GM21825 (cell line): ENCODE data around the gene TIMM50.

ENCODE experiments used
- ATAC-seq: cut with Tn5 transposase; IDR thresholded peaks from one replicate; pipeline ENCODE4 v1.9.1; 2021; ENCODE audit warnings: mild to moderate bottlenecking, moderate library complexity; ENCODE audit not compliant: unreplicated experiment

The TIMM50 gene

GRCh38 chr19:39498798-39499642, 18.4 kb downstream of the TIMM50 start, which contains the start of gene DLL3:
Gene DLL3, plus strand, starts transcription at chr19:39498947. Its CDS starts 28 bp downstream, at chr19:39498975.
- ATAC-seq = no peak

DNA sequence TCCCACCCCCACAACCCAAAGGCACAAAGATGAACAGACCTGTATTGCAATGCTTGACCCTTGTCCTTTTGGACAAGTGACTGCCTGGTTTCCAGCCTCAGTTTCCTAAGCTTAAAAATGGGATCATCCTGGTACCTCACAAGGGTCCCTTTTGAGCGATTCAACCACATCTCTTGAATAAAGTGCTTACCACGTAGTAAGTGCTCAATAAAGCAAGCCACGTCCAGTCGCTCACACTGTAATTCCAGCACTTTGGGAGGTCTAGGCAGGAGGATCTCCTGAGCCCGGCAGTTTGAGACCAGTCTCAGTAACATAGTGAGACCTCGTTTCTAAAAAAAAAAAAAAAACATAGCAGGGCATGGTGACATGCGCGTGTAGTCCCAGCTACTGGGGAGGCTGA, 19.3 kb downstream of the TIMM50 start:
- no peak for ATAC-seq

DNA sequence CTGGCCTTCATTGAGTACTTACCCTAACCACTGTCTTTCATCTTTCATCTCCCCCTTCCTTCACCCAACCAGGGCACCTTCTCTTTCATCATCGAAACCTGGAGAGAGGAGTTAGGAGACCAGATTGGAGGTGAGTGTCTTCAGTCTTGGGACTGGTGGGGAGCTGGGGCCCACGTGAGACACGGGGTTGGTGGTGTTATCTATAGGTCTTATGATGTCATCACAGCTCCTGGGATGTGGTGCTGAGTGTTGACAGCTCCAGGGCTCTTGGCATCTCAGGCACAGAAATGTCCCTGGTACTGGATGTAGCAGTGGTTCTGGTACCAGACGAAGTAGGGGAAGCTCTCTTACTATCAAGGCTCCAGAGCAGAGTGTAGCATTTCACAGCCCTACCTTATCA, 19.9 kb downstream of the TIMM50 start:
- ATAC-seq = no peak

DNA sequence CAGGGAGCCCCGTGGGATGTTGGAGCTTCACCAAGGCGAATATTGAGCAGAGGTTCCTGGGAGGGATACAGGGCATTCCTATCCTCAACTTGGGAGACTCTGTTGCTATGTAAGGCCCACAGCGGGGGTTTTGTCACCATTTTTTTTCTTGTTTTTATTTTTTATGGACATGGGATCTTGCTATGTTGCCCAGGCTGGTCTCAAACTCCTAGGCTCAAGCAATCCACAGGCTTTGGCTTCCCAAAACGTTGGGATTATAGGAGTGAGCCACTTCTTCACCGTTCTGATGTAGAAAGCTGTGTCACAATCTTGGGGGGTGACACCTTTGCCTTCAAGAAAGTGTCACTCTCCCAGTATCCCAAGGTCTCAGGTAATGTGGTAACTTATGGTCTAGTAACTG, 20.7 kb downstream of the TIMM50 start:
- ATAC-seq = no peak

DNA sequence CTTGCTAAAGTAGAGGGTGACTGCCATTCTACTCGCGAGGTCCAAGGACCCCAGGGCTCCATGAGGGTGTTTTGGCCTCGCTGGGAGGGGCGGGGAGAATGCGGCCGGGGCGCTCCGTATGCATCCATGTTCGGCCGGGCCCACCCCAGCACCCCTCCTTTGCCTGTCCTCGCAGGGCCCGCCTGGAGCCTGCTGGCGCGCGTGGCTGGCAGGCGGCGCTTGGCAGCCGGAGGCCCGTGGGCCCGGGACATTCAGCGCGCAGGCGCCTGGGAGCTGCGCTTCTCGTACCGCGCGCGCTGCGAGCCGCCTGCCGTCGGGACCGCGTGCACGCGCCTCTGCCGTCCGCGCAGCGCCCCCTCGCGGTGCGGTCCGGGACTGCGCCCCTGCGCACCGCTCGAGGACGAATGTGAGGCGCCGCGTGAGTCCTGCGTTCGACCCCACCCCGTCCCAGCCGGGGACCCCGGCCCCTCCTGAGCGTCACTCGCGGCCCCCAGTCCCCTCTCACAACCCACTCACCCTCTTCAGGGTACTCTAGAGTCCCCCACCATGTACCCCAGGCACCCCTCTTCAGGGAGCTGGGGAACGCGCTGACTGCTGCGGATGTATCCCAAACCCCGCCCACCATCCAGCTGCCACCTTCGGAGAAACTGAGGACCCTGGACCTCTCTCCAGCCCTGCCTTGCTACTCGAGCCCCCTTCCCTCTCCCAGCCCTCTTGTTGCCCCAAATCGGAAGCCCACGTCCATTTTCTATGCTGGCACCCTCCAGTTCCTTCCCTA, 22.2 kb downstream of the TIMM50 start:
- no peak for ATAC-seq

GRCh38 chr19:39506598-39506943, 25.9 kb downstream of the TIMM50 start:
- ATAC-seq = no peak

DNA sequence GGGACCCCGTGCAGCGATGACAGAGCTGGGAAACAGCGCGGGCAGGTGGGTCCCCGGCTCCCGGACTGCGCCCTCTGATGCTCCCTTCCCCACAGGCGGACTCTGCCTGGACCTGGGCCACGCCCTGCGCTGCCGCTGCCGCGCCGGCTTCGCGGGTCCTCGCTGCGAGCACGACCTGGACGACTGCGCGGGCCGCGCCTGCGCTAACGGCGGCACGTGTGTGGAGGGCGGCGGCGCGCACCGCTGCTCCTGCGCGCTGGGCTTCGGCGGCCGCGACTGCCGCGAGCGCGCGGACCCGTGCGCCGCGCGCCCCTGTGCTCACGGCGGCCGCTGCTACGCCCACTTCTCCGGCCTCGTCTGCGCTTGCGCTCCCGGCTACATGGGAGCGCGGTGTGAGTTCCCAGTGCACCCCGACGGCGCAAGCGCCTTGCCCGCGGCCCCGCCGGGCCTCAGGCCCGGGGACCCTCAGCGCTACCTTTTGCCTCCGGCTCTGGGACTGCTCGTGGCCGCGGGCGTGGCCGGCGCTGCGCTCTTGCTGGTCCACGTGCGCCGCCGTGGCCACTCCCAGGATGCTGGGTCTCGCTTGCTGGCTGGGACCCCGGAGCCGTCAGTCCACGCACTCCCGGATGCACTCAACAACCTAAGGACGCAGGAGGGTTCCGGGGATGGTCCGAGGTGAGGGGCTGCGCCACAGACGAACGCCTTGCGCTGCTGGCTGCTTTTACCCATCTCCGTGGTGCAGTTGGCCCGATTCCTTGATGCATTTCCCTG, 26.5 kb downstream of the TIMM50 start:
- no peak for ATAC-seq

- ATAC-seq = no peak
Observed at GRCh38 chr19:39507715-39508364, 27.2 kb downstream of the TIMM50 start.

- no peak for ATAC-seq
Observed at GRCh38 chr19:39508629-39509028, 28.0 kb downstream of the TIMM50 start.

DNA sequence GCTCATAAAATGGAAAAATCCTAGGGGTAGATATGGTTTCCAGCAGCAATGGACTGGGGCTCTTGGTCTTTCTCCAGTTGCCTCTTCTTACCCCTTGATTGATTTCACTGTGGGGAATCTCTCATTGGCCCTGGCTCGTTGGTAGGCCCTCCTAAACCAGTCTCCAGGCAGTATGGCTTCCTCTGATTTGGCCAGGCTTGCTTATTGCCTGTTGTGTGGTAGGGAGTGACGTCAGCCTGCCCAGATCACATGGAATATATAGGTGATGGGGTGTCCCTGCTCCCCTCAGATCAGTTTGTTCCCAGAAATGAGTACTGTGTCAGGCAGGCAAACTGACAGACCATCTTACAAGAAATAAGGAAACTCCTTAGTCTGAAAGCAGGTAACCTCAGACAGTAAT, 28.6 kb downstream of the TIMM50 start:
- ATAC-seq = no peak

- ATAC-seq = no peak
Observed at GRCh38 chr19:39512988-39513387, 32.4 kb downstream of the TIMM50 start.

DNA sequence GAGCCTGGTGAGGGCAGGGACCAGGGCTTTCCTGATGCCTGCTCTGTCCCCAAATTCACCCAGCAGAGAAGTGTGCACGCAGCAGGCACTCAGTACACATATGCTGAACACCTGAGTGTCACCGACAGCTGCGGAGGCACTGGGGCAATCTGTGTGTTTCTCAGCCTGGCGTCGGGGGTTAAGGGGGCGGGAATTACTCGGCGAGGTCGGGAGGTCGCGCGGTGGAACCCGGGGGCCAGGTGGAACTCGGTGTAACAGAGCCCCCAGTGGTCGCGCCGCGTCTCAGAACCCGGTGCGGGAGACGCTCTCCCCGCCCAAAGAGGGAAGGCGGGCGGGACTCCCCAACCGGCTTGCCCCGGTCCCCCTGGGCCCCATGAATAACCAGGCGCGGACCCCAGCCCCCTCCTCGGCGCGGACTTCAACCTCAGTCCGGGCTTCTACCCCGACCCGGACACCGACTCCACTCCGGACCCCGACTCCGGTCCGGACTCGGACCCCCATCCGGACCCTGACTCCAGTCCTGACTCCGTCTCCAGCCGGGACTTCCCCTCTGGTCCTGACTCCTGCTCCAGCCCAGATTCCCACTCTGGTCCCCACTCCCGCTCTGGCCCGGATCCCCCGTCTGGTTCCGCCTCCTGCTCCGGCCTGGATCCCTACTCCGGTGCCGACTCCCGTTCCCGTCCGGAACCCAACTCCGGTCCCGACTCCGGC, 34.4 kb downstream of the TIMM50 start, which contains the start of gene SELENOV:
TSS of gene SELENOV (plus strand) at position 300 of the 711 bp plus-strand sequence. CDS start at position 374, 74 bp downstream.
- ATAC-seq = no peak

DNA sequence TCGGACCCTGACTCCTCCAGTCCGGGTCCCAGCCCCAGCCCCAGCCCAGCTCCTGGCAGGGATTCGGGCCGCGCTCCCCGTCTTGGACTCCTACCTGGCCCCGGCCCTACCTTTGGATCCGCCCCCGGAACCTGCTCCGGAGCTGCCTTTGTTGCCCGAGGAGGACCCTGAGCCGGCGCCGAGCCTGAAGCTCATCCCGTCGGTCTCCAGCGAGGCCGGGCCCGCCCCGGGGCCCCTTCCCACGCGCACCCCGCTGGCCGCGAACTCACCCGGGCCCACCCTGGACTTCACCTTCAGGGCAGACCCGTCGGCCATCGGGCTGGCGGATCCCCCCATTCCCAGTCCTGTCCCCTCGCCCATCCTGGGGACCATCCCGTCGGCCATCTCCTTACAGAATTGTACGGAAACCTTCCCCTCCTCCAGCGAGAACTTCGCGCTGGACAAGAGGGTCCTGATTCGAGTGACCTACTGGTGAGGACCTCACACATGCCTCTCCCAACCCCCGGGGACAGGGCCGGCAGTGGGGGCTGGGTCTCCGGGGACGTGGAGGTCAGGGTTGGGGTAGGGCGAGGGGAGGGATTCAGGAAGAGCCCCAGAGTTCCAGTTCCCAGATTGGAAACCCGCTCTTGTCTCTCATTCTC, 35.0 kb downstream of the TIMM50 start:
- no peak for ATAC-seq

DNA sequence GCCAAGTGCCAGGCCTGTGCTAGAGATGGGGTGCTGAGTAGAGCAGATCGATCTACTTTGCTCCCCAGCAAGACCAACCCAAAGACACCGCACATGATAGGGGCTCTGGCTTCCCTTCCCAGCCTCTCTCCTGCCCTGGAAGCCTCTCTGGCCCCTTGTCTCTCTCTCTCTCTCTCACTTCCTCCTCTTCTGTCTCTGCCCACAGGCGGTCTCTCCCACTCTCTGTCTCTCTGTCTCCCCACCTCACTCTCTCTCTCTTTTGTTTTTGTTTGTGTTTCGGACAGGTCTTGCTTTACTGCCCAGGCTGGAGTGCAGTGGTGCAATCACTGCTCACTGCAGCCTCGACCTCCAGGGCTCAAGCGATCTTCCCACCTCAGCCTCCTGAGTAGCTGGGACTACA, 35.6 kb downstream of the TIMM50 start:
- no peak for ATAC-seq

DNA sequence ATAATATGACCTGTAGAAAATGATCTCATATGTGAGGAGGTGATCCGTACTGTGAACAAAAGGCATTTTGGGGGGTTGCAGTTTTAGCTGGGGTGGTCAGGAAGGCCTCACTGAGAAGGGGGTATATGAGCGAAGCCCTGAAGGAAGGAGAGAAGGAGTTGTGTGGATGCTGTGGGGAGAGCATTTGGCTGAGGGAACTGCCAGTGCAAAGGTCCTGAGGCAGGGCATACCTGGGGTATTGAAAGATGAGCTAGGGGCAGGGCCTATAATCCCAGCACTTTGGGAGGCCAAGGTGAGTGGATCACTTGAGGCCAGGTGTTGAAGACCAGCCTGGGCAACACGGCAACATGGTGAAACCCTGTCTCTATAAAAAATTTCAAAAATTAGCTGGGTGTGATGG, 36.8 kb downstream of the TIMM50 start:
- ATAC-seq = no peak

DNA sequence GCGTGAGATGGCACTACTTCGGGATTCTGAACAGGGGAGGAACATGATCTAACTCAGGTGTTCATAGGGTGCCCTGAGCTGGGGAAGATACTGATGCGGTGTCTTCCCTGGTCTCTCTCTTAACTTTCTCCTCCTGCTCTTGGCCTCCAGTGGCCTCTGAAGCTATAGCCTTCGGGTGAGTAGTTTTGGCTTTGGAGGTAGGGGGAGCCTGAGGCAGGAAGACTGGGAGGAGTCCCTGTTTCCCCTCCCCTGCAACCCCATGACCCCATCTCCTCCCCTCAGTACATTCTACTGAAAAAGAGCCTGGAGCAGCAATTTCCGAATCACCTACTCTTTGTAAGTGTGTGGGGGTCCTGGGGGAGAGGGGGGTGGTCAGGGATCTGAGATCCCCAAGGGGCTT, 37.8 kb downstream of the TIMM50 start:
- no peak for ATAC-seq

- ATAC-seq = no peak
Observed at GRCh38 chr19:39518975-39519374, 38.3 kb downstream of the TIMM50 start.

GRCh38 chr19:39520541-39521484, 40.2 kb downstream of the TIMM50 start:
- no peak for ATAC-seq

GRCh38 chr19:39524495-39524894, 43.9 kb downstream of the TIMM50 start:
- no peak for ATAC-seq
